LNCaP clone FGC (cell line): ENCODE data around the gene LSM14B.

Source experiments
- DNase-seq: peaks from one replicate; pipeline ENCODE4 v3.0.0-alpha.2; 2011; ENCODE audit warnings: low read depth
- H3K4me3 ChIP-seq: 2 replicates; pipeline ENCODE4 v1.5.1; 2011; ENCODE audit warnings: mild to moderate bottlenecking, low read depth, low read length, control low read depth
- TF ChIP-seq, protein P1 (sequence below): IDR thresholded peaks from 2 replicates; pipeline ENCODE4 v1.5.1; 2012; ENCODE audit warnings: mild to moderate bottlenecking; ENCODE audit not compliant: control insufficient read depth, insufficient read depth; ENCODE audit errors: extremely low read depth

LSM14B gene

DNA sequence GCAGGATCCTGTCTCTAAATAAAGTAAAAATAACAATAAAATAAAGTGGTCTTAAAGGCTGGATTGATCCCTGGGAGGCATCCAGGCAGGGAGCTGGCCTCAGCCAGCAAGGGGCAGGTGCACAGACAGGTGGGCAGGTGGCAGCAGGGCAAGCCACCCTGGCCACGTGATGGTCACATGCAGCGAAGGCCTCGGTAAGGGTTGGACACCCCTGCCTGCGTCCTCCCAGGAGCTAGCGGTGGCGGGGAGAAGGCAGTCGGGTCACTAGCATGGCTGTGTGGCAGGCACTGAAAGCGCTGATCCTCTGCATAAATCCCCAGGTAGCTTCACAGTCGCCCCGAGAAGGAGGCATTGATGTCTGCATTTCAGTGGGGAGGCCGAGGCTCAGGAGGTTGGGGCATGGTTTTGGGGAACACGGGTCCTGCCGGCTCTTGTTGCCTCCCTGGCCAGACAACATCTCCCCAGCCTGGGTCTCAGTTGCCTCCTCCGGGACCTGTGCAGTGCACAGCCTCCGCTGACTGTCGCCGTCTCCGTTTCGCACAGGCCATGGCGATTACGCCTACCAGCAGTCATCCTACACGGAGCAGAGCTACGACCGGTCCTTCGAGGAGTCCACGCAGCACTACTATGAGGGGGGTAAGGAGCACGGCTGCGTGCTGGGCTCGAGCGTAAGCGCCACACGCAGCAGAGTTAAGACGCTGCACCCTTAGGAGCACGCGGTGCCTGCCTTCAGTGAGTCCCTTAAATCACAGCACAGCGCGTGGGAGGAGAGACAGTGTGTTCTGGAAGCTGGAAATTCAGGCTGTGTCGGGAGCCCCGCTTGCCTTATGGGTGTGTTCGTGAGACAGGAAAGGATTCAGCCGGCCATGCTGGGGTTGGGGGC is 42.8 kb downstream of the LSM14B start:
- no peak for DNase-seq
- no peak overlapping the region for H3K4me3 ChIP-seq
- TF ChIP-seq, protein P1, sequence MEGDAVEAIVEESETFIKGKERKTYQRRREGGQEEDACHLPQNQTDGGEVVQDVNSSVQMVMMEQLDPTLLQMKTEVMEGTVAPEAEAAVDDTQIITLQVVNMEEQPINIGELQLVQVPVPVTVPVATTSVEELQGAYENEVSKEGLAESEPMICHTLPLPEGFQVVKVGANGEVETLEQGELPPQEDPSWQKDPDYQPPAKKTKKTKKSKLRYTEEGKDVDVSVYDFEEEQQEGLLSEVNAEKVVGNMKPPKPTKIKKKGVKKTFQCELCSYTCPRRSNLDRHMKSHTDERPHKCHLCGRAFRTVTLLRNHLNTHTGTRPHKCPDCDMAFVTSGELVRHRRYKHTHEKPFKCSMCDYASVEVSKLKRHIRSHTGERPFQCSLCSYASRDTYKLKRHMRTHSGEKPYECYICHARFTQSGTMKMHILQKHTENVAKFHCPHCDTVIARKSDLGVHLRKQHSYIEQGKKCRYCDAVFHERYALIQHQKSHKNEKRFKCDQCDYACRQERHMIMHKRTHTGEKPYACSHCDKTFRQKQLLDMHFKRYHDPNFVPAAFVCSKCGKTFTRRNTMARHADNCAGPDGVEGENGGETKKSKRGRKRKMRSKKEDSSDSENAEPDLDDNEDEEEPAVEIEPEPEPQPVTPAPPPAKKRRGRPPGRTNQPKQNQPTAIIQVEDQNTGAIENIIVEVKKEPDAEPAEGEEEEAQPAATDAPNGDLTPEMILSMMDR: no peak

DNA sequence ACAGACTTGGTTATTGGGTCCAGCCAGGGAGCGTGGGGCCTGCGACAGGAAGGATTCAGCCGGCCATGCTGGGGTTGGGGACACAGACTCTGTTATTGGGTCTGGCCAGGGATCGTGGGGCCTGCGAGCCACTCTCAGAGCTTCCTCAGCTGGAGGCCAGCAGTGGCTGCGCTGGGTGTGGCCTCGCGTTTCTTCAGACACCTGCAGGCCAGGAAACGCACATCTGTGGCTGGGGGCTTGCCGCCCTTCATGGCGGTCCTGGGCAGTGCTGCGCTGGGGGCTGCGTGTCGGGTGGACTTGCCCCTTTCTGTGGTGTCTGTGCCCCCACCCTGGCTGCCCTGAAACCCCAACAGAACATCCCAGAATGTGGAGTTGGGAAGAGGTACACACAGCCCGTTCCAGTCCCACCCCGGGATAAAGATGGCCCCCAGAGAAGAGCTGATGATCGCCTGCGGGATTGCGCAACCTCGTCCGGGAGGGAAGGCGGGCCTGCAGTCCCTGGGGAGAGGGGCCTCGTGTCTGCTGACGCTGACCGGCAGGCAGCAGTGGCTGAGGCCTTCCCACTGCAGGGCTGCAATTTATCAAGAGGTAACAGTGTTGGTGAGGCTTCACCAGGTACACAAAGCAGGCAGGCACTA is 43.6 kb downstream of the LSM14B start:
- DNase-seq: no peak
- TF ChIP-seq, protein P1: no peak

DNA sequence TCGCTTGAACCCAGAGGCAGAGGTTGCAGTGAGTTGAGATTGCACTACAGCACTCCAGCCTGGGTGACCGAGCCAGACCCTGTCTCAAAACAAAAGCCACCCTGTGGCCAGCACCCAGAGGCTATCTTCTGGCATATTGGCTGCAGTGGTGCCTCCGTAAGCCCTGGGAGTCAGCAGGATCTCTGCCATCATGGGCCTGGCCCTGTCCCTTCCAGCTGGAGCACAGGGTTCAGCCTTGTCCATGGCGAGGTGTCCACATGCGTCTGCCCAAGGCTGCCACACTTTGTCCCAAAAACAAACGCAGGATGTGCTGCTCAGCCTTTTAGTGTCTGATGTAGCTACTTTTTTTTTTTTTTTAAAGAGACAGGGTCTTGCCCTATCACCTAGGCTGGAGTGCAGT is 45.2 kb downstream of the LSM14B start:
- TF ChIP-seq, protein P1: no peak
- DNase-seq: no peak
- no peak overlapping the region for H3K4me3 ChIP-seq

More for the DNA sequence above, 43.6 kb downstream of the LSM14B start:
- H3K4me3 ChIP-seq: no peak overlapping the region

DNA sequence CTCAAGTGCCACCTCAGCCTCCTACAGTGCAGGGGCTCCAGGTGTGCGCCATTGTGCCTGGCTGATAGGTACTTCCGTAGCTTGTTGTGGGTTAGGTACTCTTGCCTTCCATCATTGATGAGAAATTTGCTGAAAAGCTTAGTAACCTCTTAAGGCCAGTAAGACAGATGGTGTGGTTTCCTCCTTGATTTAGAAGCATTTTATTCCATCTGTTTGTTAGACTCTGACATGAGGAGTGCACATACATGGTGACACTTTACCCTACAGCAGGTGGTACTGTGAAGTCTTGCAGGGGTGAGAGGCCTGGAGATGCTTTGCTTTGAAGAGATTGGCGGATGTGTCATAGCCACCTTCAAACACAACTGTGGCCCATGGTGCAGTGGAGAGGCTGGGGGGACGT is 45.8 kb downstream of the LSM14B start:
- no peak overlapping the region for H3K4me3 ChIP-seq
- TF ChIP-seq, protein P1: no peak
- DNase-seq: no peak

DNA sequence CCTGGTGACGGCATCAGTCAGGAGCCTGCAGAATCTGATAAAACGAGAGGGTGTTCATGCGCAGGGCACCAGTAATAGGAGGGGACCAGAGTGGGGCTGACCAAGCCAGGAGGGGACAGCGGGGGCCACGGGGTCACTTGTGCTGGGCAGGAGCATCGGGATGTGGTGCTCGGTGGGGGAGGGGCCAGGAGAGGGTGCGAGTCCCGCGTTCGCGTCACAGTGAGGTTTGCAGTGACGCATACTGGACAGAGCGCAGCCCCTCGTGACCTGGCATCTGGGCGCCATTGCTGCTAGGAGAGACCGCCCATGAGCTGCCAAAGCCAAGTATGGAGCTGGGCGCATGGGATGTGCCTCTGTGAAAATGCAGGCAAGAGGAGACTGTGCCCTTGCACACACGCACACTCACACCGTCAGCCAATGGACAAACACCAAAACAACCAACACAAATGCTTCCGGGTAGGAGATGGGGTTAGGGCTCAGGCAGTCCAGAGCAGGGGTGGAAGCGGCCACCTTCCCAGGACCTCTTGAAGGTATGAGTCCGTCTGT is 46.7 kb downstream of the LSM14B start:
- TF ChIP-seq, protein P1: no peak
- no peak overlapping the region for H3K4me3 ChIP-seq
- no peak for DNase-seq

DNA sequence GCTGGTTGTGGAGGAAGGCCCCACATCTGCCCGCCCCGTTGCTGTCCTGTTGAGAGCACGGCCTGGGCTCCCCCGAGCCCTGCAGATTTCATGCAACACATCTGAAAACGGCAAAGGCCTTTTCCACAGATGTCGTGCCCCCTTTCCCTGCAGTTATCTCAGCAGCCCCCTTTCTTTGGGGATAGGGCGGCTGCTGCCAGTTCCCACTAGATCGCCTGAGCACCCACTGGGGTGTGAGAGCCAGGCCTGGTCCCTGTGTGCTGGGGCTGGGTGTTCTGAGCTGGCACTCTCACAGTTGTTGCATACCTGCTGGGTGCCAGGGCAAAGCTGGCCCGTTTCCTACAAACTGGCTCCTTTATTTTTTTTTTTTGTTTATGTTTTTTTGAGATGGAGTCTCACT is 48.3 kb downstream of the LSM14B start:
- H3K4me3 ChIP-seq: no peak overlapping the region
- DNase-seq: no peak
- TF ChIP-seq, protein P1: no peak
